ENCODE measurements around the gene WSCD1.

The WSCD1 gene

DNA sequence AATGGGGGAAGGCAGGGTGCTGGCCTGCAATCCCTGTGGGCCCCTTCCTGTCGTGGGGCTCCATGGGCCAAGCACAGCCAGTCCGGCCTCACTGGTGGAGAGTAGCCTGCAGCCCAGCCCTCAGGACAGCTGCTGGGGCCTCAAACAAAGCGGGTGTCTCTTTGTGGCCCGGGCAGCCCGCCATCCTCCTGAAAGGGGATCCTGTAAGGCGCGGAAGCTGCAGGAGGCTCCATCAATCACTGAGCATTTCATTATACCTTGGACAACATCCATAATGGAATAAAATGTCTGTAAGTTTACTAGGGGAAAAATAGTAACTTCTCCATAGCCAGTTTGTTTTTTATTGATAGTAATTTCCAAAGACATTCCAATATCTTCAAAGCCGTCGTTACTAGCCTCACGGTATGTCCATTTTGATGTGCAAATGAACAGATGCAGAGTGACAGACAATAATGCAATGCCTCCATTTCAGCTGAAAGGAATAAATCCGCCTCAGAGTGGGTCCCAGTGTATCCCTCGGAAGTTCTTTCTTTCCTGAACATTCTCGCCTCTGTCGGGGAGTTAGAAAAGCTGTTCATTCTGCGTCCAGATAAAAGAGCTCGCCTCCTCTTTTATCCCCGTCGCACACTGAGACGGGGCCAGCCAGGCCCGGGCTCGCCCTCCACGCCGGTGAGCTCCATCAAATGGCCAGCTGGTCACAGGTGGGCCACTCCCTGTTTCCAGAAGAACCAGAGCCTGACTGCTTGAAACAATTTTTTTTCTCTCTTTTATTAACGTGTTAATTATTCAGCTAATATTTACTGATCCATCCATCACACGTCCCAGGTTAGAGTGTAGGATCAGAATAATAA, 14.4 kb downstream of the WSCD1 start:
- no peak for DNase-seq (ENCODE audit: extremely low read depth, low read depth)
- TF ChIP-seq, protein P1, sequence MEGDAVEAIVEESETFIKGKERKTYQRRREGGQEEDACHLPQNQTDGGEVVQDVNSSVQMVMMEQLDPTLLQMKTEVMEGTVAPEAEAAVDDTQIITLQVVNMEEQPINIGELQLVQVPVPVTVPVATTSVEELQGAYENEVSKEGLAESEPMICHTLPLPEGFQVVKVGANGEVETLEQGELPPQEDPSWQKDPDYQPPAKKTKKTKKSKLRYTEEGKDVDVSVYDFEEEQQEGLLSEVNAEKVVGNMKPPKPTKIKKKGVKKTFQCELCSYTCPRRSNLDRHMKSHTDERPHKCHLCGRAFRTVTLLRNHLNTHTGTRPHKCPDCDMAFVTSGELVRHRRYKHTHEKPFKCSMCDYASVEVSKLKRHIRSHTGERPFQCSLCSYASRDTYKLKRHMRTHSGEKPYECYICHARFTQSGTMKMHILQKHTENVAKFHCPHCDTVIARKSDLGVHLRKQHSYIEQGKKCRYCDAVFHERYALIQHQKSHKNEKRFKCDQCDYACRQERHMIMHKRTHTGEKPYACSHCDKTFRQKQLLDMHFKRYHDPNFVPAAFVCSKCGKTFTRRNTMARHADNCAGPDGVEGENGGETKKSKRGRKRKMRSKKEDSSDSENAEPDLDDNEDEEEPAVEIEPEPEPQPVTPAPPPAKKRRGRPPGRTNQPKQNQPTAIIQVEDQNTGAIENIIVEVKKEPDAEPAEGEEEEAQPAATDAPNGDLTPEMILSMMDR (IDR thresholded peaks at IDR 0.05; ENCODE audit: low read depth, low read length), result no peak

DNA sequence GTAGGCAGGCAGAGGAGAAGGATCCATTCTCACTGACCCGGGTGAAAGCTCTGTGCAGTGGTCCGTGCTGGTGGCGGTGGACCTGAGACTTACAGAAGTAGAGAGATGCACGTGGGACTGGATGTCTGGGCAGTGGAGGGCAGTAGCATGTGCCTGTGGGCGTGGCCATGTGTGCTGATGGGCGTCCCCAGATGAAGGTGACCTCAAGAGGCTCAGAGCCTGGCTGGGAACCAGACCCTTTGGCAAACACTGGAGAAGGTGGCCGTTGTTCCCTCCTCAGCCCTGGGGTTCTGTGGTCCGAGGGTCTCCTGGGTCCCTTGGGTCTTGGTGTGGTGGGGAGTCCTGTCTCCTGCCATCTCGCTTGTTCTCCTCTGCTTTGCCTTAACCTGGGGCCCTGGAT, 15.6 kb downstream of the WSCD1 start:
- DNase-seq (ENCODE audit: extremely low read depth, low read depth), result no peak
- TF ChIP-seq, protein P1 (IDR thresholded peaks at IDR 0.05; ENCODE audit: low read depth, low read length), result no peak

DNA sequence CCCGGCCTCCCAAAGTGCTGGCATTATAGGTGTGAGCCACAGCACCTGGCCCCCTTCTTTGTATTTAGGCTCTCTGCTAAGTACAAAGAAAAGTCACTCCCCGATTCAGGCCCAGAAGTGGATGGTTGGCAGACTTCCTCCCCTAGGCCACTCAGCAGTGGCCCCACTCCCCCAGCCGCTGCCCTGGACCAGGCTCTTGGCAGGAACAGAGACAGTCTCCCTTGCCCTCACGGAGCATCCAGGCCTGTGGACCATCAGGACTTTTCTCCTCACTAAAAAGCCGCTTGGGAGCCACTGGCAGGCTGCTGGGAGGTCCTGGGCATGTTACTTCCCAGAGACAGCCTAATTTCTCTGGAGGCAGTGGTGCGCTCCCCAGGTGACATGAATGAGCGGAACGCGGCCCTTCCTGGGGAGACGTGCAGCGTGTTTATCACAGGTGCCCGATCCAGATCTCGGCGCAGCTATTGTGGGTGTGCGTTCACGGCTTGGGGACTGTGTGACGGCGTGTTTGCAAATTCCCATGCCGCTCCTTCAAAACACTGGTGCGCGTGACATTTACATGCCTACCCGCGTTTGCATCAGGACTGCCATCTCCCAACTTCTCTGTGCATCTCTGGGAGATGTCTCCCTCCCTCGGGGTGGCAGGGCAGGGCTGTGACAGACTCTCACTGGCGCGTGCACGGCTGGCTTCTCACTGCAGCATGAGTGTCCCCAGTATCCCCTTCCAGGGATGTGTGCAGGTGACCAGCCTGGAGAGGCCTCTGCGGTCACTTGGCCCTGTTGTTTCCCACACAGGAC, 16.6 kb downstream of the WSCD1 start:
- DNase-seq (ENCODE audit: extremely low read depth, low read depth), result no peak

DNA sequence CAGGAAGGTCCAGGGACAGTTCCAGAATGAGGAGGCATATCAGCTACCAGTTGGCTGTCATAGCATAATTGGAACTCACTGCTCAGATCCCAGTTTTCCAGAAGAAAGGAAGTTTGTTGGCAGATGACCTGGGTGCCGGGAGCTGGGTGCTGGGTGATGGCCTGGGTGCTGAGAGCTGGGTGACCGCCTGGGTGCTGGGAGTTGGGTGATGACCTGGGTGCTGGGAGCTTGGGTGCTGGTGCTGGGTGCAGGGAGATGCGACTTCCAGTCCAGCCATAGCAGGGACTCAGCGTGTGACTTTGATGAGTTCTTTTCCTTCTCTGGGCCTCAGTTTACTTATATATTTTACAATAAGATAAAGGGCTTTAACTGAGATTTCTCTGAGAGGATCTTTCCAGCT, 18.0 kb downstream of the WSCD1 start:
- TF ChIP-seq, protein P1 (IDR thresholded peaks at IDR 0.05; ENCODE audit: low read depth, low read length), result no peak
- no peak for DNase-seq (ENCODE audit: extremely low read depth, low read depth)

More for the DNA sequence above, 16.6 kb downstream of the WSCD1 start:
- TF ChIP-seq, protein P1 (IDR thresholded peaks at IDR 0.05; ENCODE audit: low read depth, low read length), result no peak

DNA sequence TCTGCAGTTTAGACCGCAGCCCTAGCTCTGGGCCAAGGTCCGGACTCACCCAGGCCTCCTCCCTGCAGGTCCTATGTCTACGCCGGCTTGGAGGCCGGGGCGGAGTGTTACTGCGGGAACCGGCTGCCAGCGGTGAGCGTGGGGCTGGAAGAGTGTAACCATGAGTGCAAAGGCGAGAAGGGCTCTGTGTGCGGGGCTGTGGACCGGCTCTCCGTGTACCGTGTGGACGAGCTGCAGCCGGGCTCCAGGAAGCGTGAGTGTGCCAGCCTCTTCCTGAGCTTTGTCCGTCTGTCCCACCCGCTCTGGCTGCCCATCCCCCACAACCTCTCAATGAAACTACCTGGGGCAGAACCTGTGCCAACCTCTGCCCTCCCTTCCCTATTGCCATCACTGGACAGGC, 20.1 kb downstream of the WSCD1 start:
- TF ChIP-seq, protein P1 (IDR thresholded peaks at IDR 0.05; ENCODE audit: low read depth, low read length), result no peak
- no peak for DNase-seq (ENCODE audit: extremely low read depth, low read depth)

DNA sequence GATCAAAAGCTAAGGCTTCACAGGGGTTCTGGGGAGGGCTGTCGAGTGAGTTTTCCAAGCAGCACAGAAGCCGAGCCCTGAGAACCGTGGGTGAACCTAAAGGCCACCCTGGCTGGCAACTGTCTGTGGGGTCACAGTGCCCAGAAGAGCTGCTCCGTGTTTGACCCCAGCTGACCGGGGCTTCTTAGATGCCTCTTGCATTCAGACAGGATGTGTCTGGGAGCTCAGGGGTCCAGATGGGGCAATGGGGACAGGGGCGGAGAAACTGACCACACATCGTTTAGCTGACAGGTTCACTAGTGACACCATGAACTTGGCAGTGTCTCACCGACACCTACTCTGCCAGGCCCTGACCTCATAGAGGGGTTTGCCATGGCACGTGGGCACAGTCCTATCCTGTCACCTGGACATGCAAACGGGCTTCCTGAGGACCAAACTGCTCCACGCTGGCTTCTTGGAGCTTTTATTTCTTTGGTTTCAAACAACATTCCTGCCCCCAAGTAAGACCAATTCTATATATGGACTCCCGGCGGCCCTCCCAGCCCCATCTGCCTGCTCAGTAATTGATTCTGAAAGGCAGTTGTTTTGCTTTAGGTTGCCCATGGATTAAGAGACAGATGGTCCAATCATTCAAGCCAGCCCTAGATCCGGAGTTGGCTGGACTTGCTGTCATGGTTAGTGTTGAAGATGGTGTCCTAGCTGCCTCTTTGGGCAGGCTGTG, 22.2 kb downstream of the WSCD1 start:
- TF ChIP-seq, protein P1 (IDR thresholded peaks at IDR 0.05; ENCODE audit: low read depth, low read length), result no peak
- DNase-seq (ENCODE audit: extremely low read depth, low read depth), result no peak
